HG03064 (cell line): Measurements from ENCODE around the gene YTHDC2.
A peak's percentile ranks its signal among the peaks of the same experiment; 100 is the strongest.

ENCODE experiments used
- ATAC-seq: cut with Tn5 transposase; IDR thresholded peaks from one replicate; pipeline ENCODE4 v1.9.1; 2021; ENCODE audit warnings: low read depth; ENCODE audit not compliant: unreplicated experiment

The YTHDC2 gene

GRCh38 chr5:113513384-113514288 is at the start of gene YTHDC2:
YTHDC2 (plus strand) TSS chr5:113513694; CDS start chr5:113513896, 202 bp downstream.
- peak; percentile 99 for ATAC-seq

GRCh38 chr5:113474100-113474728 is 39.3 kb upstream of the YTHDC2 start:
- ATAC-seq: no peak

- no peak for ATAC-seq
Observed at GRCh38 chr5:113478691-113479090, 34.8 kb upstream of the YTHDC2 start.

GRCh38 chr5:113480243-113480642 is 33.3 kb upstream of the YTHDC2 start:
- ATAC-seq: no peak

GRCh38 chr5:113487416-113487780 is 26.1 kb upstream of the YTHDC2 start:
- no peak for ATAC-seq

GRCh38 chr5:113487781-113488644 is 25.5 kb upstream of the YTHDC2 start, which contains the start of gene MCC:
MCC (minus strand) TSS chr5:113488453.
- ATAC-seq: no peak

GRCh38 chr5:113488645-113489184 is 24.8 kb upstream of the YTHDC2 start:
- ATAC-seq: no peak

- no peak for ATAC-seq
Observed at GRCh38 chr5:113489299-113489698, 24.2 kb upstream of the YTHDC2 start.

- no peak for ATAC-seq
Observed at GRCh38 chr5:113490317-113490716, 23.2 kb upstream of the YTHDC2 start.

GRCh38 chr5:113491022-113491421 is 22.5 kb upstream of the YTHDC2 start:
- no peak for ATAC-seq

- ATAC-seq: no peak
Observed at GRCh38 chr5:113493446-113493845, 20.0 kb upstream of the YTHDC2 start.

- ATAC-seq: no peak
Observed at GRCh38 chr5:113495422-113495841, 18.1 kb upstream of the YTHDC2 start.

- no peak for ATAC-seq
Observed at GRCh38 chr5:113502073-113502472, 11.4 kb upstream of the YTHDC2 start.

- no peak for ATAC-seq
Observed at GRCh38 chr5:113503146-113503545, 10.3 kb upstream of the YTHDC2 start.

GRCh38 chr5:113505181-113505580 is 8.3 kb upstream of the YTHDC2 start:
- no peak for ATAC-seq

- ATAC-seq: no peak
Observed at GRCh38 chr5:113507601-113508000, 5.9 kb upstream of the YTHDC2 start.

- ATAC-seq: no peak
Observed at GRCh38 chr5:113508756-113509155, 4.7 kb upstream of the YTHDC2 start.

GRCh38 chr5:113510836-113511451 is 2.5 kb upstream of the YTHDC2 start:
- no peak for ATAC-seq

- no peak for ATAC-seq
Observed at GRCh38 chr5:113512341-113512740, 1.2 kb upstream of the YTHDC2 start.

GRCh38 chr5:113514289-113514635 is 768 bp downstream of the YTHDC2 start:
- ATAC-seq: no peak
